ENCODE measurements around the gene NOG.

The NOG gene

DNA sequence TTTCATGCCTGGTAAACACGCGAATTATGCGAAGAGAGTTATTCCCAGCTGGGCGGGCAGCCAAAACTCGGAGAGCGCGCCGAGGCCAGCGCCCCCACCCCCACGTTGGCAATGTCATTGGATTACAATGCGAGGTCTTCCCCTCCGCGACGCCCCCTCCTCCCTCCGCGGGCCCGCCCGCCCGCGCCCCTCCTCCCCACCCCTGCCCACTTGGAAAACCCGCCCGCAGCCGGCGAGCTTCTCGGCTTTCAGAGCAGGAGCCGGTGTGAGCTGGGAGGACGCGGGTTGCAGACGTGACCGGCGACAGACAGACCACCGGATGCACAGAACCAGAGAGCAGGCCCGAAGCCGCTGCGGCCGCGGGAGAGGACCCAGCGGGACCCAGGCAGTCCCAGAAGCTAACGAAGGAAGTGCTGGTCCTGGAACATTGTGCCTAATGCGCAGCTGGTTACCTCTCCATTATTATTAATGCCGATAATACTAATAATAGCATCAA is 4.0 kb downstream of the NOG start:
- no peak for DNase-seq (ENCODE audit: low read depth)

DNA sequence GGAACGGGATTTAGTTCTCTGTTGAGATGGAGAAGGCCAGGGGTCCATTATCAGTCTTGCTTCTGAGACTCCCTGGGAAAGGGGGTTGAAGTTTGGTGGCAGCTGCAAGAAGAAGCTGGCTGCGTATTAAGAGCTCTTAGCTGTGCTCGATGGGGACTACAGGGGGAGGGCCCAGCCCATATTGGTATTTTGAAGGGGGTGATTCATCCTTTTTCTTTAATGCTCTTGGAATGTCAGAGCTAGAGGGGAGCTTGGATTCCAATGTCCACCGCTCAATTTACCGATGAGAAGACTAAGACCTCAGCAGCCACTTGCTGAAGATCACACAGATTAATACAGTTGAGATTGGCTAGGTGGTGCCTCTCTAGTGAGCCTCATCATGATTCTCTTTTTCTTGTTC is 5.0 kb downstream of the NOG start:
- no peak for DNase-seq (ENCODE audit: low read depth)

DNA sequence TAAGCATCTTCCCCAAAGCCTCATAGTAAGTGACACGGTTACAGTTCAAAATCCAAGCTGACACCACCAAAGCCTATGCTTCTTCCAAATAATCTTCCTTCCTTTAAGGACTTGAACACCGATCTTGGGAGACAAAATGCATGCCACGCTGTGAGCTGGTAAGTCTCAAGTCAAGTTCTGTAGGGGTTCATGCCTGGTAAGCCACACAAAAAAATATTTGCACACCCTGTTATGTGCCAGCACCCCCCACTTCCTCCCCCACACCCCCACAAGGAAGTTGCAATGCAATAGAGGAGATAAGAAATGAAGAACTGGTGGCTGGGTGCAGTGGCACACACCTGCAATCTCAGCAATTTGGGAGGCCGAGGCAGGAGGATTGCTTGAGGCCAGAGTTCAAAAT is 5.6 kb downstream of the NOG start:
- DNase-seq (ENCODE audit: low read depth) = no peak

DNA sequence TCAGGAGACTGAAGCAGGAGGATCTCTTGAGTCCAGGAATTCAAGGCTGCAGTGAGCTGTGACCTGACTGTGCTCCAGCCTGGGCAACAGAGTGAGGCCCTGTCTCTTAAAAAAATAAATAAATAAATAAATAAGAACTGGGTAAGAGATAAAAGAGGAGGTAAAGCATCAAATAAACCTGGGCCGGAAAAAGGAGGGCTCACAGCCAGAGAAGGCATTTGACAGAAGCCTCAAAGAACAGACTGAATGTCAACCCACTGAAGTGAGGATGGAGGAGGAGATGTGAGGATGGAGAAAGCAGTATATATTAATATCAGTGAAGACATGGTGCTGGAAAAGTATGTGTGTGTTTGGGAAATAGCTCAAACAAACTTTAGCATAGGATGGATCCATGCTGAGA is 6.1 kb downstream of the NOG start:
- DNase-seq (ENCODE audit: low read depth) = no peak

DNA sequence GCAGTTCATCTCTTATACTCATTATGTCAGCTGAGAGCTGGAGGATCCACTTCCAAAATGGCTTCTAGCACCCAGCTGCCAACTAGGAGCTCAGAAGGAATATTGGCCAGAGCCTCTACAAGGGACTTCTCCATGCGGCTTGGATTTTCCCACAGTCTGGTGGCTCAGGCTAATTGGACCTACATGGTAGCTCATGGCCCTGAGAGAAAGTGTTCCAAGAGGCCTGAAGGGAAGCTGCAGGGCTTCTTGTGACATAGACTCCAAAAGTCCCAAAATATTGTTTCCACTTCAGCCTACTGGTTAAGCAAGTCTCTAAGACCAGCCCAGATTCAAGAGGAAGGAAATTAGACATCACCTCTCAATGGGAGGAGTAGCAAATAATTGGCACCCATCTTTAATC is 6.8 kb downstream of the NOG start:
- DNase-seq (ENCODE audit: low read depth) = no peak

DNA sequence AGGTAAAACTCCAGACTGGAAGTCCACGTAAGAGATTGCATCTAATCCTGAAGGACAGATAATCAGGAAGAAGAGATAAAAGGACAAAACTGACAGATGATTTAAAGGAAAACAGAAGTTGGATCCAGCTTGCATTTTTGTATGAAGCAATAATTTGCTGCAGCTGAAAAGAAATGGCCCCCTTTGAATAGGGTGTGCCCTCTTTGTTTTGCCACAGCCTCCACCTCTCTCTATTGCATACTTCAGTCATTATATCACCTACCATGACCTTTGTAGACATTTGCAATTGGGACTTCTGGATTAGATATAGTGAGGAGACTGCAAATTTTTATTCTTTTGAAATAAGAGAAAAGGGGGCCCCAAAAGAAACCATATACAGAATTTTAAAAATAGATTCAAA is 8.1 kb downstream of the NOG start:
- no peak for DNase-seq (ENCODE audit: low read depth)

DNA sequence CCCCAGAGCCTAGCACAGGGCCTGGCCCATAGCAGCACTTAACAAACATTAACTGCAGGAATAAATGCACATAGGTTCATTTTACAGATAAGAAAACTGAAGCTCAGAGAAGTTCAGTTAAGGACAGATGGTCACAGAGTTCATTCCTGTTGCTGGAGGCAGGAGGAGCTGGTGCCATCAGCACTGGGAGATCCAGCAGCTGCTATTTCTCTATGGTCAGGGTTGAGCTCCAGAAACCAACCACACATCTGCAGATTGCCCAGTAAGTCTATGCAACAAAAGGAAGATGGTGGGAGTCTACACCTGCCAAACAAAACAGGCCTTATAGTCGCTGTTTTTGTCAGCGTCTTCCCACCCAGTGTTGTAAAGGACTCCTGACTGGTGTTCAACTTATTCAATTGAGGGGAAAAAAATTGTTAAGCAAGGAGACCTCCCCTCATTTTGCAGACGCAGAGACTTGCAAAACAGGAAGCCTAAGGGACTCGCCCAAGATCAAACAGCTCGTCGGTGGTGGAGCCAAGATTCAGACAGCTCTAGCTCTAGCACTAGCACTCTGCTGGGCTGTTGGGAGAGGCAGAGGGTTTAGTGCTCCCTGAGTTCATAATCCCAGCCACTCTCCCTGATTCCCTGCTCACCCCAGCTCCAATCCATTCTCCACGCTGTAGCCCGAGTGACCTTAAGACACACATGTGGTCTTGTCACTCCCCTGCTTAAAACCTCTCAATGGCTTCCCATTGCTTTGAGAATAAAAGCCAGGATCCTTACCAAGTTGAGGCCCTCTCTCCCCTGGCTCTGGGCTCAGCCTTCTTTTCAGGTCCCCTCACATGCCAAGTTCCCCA is 9.0 kb downstream of the NOG start:
- no peak for DNase-seq (ENCODE audit: low read depth)

DNA sequence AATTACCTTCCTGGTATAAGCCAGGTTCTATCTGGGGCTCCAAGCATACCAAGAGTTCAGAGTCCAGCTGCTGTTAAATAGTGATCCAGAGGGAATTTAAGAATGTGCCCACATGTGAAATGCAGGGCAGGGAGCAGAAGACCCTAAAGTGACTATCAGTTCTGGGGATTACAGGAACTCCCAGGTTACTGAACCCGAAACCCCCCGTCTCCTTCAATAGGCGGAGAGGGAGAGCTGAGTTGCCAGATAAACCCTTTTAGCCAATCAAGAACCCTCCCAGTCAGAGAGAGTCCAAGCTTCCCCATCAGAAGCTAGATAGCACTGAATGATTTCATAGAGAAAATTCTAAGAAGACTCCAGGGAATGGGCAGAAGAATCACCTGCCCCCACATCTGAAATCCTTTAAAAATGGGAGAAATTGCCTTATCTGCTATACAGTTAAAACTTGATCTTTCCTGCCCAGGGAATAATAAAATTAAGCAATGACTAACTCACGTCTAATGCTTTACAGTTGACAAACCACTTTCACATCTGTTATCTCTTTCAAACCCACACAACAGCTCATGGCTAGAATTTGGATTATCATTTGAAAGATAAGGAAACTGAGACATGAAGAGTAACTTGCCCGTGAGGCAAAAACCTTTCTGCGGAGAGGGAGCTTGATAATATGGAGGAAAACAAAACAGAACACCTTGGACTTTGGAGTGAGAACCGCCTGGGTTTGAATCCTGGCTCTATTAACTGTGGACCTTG is 10.2 kb downstream of the NOG start:
- no peak for DNase-seq (ENCODE audit: low read depth)

DNA sequence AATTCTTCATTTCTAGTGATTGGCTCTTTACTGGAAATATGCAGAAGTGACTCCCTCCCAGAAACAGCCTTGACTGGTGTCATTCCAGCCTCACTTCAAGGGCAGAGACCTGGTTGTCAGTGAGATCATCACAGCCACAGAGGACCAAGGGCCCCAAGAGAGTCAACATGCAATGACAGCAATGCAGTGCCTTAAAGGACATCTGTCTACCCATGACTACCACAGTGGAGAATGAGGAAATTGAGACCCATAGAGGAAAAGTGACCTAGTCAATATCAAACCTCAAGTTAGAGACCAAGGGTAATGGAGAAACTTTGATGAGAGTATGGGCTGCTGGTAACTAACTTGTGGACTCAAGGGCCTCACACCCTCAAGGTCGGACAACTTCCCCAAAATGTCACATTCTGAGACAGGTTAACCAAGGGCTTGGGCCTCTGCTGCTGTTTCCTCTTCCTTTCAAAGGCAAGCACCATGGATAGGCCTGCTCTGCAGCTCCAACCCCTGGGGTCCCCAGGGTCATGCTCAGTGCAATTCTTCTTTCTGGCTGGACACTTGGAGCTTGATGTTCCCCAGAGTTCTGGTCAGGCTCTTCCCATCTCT is 11.3 kb downstream of the NOG start:
- no peak for DNase-seq (ENCODE audit: low read depth)

DNA sequence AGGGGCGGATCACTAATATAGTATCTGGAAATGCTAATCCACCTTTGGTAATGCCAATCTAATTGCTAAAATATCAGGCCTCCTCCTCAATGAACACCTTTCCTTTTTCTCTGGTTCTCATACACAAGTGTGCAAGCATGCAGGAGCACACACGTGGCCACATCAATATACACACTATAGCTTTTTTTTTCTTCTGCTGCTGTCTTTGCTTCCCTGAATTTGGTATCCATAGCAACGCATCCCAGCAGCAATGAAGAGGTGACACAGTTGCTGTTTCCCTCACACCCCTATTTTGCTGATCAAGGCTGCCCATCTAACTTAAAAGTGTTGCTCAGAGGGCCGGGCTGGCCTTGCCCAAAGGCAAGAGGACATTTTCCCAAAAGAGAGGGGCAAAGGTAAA is 15.4 kb downstream of the NOG start:
- DNase-seq (ENCODE audit: low read depth) = no peak

DNA sequence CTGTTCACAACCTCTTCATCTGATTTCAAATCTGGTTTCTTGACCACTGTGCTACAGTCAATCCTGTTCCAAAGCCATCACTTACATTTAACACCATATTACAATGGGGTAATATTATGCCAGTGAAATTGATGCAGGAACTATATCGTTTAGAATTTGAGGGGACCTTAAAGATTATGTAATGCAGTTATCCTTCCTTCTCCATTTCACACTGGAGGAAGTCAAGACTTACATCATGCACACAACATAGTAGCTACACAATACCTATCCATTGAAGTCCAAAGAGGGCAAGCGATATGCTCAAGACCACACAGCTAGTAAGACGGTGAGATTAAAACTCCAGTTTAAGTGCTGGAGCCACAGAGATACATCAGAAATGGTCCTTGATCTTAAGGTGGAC is 16.8 kb downstream of the NOG start:
- no peak for DNase-seq (ENCODE audit: low read depth)

DNA sequence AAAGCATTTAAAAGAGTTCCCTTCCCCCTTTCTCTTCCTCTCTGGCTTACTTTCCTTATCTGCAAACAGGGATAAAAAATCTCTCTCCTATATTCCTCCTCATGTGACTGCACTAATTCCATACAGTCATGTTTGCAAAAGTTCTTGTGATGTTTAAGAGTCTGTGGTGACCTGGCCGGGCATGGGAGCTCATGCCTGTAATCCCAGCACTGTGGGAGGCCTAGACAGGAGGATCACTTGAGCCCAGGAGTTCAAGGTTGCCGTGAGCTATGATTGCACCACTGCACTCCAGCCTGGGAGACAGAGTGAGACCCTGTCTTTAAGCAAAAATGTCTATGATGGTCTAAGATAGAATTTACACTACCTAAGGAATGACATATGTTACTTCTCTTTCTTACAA is 19.6 kb downstream of the NOG start:
- no peak for DNase-seq (ENCODE audit: low read depth)

DNA sequence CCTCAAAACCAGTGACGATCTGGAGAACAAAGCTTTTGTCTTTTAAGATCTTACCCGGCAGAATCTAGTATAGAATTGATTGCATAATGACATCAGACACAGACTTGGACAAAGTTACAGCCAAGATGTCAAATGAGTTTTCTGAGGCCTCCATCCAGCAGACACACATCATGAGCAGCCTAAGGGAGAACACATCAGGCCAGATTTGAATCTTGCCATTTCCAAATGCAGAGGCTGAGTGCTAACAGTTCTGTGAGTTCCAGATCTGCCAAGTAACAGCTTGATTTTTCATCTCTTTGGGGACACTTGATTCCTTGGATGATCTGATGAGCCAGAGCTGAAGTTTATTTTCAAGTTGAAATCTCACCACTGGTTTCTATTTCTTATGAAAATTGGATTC is 21.0 kb downstream of the NOG start:
- no peak for DNase-seq (ENCODE audit: low read depth)

DNA sequence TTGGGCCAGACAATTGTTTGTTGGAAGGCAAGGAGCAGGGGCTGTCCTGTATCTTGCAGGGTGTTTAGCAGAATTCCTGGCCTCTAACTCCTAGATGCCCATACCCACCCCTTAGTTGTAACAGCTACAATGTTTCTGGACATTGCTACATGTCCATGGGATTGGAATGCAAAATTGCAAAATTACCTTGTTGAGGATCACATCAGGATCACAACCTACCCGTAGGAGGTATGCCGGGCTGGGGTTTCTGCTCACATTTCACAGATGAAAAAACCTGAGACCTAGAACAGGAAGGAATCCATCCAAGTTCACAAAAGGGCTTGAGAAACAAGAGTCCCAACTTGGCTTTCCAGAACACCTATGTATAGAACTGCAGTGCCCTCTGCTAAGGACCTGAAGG is 22.7 kb downstream of the NOG start:
- no peak for DNase-seq (ENCODE audit: low read depth)

DNA sequence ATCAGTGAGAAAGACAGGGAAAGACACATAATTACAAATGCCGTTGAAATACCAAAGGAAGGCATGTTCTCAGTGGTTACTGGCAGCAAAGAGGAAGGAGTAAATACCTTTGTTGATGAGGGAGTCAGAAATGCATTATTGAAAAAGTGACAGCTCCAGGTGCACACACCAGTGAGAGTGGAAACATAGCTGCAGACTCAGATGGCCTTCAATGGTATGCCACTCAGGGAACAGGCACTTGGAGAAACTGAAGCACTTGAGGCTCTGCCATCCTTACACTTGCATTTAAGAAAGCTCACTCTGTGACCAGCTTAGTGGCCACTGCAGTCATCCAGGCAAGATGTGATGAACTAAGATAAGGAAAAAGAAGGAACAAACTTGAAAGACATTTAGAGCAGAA is 29.9 kb downstream of the NOG start:
- DNase-seq (ENCODE audit: low read depth) = no peak

DNA sequence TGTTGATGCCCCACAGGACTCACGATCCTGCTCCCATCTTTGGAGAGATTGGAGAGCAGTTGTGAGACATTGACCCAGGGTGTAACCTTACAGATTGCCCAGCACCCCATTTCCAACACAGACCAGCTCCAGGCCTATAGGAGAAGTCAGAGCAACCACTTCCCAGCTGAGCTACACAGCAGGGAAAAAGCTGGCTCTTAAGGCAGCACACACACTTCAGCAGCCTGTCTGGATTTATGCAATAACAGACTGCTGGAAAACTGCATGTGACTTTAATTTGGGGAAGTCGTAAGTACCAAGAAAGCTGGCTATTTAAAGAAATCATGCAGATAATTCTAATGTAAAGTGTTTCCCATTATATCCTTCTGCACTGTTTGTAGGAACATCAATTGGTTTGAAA is 30.8 kb downstream of the NOG start:
- DNase-seq (ENCODE audit: low read depth) = no peak

DNA sequence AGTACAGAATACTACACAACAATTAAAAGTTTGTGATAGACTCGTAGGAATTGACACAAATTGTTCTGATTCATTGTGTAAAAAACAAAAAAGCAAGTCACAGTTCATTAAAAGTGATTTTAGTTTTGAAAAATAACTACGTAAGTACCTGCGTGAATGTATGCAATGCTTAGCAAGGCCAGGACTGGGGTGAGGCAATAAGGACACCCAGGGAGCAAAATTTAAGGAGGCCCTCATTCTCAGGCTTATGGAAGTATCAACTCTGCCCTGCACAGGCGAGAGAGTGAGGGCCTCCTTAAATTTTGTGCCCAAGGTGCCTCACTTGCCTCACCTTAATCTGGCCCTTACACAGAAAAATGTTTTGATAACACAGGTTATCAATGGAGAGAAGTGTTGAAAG is 31.4 kb downstream of the NOG start:
- DNase-seq (ENCODE audit: low read depth) = no peak

DNA sequence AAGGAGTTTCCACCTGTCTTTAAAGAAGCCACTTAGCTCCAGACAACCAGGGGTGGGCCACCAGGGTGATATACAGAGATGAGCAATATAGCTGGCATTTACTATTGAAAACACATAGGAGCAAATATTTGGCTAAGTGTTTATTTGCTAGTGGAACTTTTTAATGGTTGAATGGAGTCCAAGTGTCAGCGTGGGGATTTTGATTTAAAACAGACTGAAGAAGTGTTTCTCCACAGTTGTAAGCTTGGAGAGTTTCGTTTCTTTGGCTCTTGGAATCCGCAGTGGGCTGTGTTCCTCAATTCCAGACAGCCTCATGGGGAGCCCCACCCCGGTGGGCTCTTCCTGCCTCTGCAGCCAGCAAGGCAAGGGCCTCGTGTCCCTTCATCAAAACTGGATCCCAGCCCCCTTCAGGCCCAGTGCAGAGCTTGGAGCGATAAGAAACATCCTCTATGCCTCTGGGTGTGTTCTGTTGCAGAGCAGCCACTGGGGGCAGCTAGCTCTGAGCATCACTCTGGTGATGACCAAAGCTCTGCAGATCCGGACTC is 36.1 kb downstream of the NOG start:
- DNase-seq (ENCODE audit: low read depth) = no peak

DNA sequence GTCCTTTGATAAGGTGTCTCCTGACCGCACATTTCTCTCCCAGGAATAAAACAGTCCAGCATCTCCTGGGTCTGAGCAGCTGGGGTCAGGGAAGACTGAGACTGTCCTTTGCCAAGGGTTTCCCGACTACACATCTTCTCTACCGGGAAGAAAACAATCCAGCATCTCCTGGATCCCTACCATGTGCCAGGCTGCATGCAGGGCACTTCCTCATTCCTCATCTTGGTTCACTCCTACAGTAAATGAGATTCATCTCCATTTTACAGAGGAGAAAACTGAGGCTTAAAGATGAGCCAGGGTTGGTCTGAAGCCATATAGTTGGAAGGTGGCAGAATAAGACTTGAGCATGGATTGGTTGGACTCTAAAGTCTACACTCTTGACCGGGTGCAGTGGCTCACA is 36.7 kb downstream of the NOG start:
- DNase-seq (ENCODE audit: low read depth) = no peak

DNA sequence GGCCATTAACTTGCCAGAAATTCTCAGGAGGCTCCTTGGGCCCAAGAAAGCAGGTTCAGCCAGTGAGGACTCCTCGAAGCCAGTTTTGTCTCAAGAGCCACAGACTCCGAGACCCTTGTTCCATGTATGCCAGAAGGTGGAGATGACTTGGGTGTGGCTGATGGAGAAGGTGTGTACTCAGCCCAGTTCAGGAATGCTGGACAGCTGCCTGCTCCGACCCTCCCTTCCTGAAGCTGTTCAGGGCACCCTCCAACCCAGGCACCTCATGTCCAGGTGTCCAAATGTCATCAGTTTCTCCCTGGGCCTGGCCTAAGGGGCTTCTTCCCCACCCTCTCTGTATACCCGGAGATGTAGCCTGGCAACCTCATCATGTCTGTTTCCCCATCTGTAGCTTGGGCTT is 40.2 kb downstream of the NOG start:
- DNase-seq (ENCODE audit: low read depth) = no peak

DNA sequence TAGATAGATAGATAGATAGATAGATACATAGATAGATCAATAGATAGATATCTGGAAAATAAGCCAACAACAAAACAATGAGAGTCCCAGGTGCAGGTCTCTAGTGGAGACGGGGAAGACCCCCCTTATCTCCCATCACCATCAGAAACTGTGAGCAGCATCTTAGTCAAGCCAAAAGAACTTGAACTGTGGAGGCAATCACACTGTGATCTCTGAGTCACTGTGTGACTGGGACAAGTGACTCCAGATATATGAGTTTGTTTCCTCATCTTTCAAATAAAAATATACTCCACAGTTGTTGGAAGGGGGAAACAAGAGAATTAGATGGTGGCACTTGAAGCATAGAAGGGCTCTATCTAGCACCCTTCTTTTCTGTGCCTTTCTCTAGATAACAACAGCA is 42.1 kb downstream of the NOG start:
- no peak for DNase-seq (ENCODE audit: low read depth)

DNA sequence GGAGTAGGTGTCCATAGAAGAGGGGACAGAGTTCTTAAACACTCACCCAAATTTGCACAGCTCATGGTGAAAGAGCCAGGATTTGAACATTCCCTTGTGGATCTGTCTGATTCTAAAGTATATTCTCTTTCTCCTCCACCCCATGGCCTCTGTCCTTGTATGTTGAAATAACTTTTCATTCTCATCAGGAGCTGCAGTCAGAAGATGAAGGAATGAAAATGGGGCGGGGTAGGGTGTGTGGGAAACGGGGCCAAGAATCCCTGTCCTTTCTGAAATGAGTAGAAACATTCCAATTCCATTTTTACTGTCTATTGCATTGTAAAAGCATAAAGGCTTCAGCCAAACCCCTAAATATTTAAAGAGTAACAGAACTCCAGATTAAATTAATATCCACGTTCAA is 42.8 kb downstream of the NOG start:
- no peak for DNase-seq (ENCODE audit: low read depth)

DNA sequence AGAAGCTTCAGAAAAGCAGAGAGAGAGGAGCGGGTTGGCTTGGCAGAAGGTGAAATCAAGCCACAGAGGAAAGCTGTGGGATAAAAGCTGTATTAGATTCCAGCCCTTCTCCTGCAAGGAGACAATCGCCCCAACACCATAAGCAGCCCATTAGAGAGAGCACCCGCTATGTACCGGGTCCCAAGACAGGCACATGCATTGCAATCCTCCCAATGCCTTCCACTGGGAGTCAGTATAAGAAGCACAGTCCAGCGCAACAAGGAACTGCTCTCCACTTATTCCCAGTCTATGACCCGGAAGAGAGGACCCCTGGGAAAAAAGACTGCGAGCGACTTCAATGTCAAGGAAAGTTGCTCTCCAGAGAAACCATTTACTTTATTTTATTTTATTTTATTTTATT is 43.8 kb downstream of the NOG start:
- DNase-seq (ENCODE audit: low read depth) = no peak
